Measurements from ENCODE around the gene INPP5D. TPM values are rescaled to one million over a fixed set of nuclear protein-coding genes. Genes with fewer than 3 reads are reported as not detected.

Gene INPP5D
- total and polyA plus RNA-seq, 2 of the 8 experiments (the other 6 are each of a cell fraction or from before 2014, with no cell fraction given): 4.5 to 7.1 TPM

- no peak overlapping the region for H3K4ac ChIP-seq (replicated peaks; ENCODE audit: insufficient read length, low read depth, low read length)
- no peaks in the 10 kb centered on the region for H3K79me1 ChIP-seq (ENCODE audit: low read depth, low read length)
- H3K27me3 ChIP-seq (replicated peaks in 1 of 4; ENCODE audit: control insufficient read depth in 3 of 4, extremely low read depth in 1 of 4, insufficient read depth in 3 of 4, low read length in 3 of 4): no peaks in the 10 kb centered on the region; a peak in 1 of 7 replicates
- no peak overlapping the region for H2BK20ac ChIP-seq (ENCODE audit: low read length)
- H4K91ac ChIP-seq (replicated peaks; ENCODE audit: insufficient read length, low read length): no peak overlapping the region
- no peak overlapping the region for H2BK15ac ChIP-seq (ENCODE audit: low read length)
- H3K9ac ChIP-seq (replicated peaks in 1 of 4; ENCODE audit: extremely low read depth in 1 of 4, low read depth in 3 of 4, low read length in 3 of 4): no peak overlapping the region
- H2BK120ac ChIP-seq (replicated peaks; ENCODE audit: low read depth, low read length): no peak overlapping the region
- no peaks in the 10 kb centered on the region for H3K79me2 ChIP-seq (ENCODE audit: control insufficient read depth in 1 of 2, insufficient read depth in 2 of 2, low read length in 2 of 2)
- no peak overlapping the region for H4K5ac ChIP-seq (ENCODE audit: insufficient read length, low read depth, low read length)
- no peaks in the 10 kb centered on the region for H3K36me3 ChIP-seq (ENCODE audit: control insufficient read depth in 2 of 4, insufficient read depth in 4 of 4, low read length in 3 of 4)
- 84% methylated on average over 10 of the region's 10 CpGs; no CpG with 5 or more reads in 1 of the 2 experiments for WGBS, 2 experiments (ENCODE audit: extremely low coverage in 1 of 2, insufficient coverage in 1 of 2, insufficient read length in 1 of 2, insufficient replicate concordance in 2 of 2, low coverage in 1 of 2, low lambda C conversion rate in 2 of 2, missing lambda C conversion rate in 1 of 2)
- no peak overlapping the region for H3K14ac ChIP-seq (ENCODE audit: insufficient read length)
- no peak for DNase-seq (ENCODE audit: low read depth in 1 of 2, low spot score in 2 of 2)
- TF ChIP-seq NRF1 (IDR thresholded peaks at IDR 0.05; ENCODE audit: low read depth, low read length) (no peak), CBX8 (IDR thresholded peaks at IDR 0.05; ENCODE audit: borderline replicate concordance, low read depth, low read length) (no peak), CHD1 (IDR thresholded peaks at IDR 0.05; ENCODE audit: low read depth, low read length) (no peak), KDM1A (IDR thresholded peaks at IDR 0.05; ENCODE audit: borderline replicate concordance, low read length) (no peak)
- no peaks in the 10 kb centered on the region for H4K20me1 ChIP-seq (replicated peaks in 1 of 2; ENCODE audit: control insufficient read depth in 1 of 2, insufficient read depth in 2 of 2, low read length in 2 of 2)
- no peak overlapping the region for H3K4me3 ChIP-seq (ENCODE audit: extremely low read depth in 1 of 4, insufficient read depth in 2 of 4, low read depth in 3 of 4, low read length in 4 of 4)
- no peak overlapping the region for H3K23ac ChIP-seq (ENCODE audit: insufficient read length)
- H3K9me3 ChIP-seq (ENCODE audit: insufficient read depth in 2 of 2, low read depth in 1 of 2, low read length in 1 of 2): no peaks in the 10 kb centered on the region
- FAIRE-seq: no peak
- H3K27ac ChIP-seq (ENCODE audit: low read depth, low read length): no peak overlapping the region
- POLR2A ChIA-PET (ENCODE audit: partially characterized antibody): interaction anchor here (1.2 to 1.4 kb wide), 3 partner anchors 9 to 22 kb away, joined by 3 to 7 read pairs (median 3); no protein-coding TSS in a partner anchor
- H2BK12ac ChIP-seq (ENCODE audit: low read depth, low read length): no peak overlapping the region
- no peak overlapping the region for H3K56ac ChIP-seq (replicated peaks; ENCODE audit: insufficient read length, low read depth, low read length)
- peaks cover 0 to 10% (median 4%) of the 10 kb centered on the region in 4 experiments; a peak in 4 of 7 replicates for H3K4me1 ChIP-seq (replicated peaks in 1 of 4; ENCODE audit: control insufficient read depth in 3 of 4, insufficient read depth in 4 of 4, low read length in 3 of 4)
- no peak overlapping the region for H3K4me2 ChIP-seq (ENCODE audit: insufficient read depth in 1 of 2, low read depth in 2 of 2, low read length in 2 of 2)
- H2AK5ac ChIP-seq (ENCODE audit: low read depth, low read length): no peak overlapping the region
- no peak overlapping the region for H2AFZ ChIP-seq (ENCODE audit: low read length)
- no peak overlapping the region for H2BK5ac ChIP-seq (ENCODE audit: low read depth, low read length)
- H4K8ac ChIP-seq (ENCODE audit: extremely low read depth, insufficient read depth, low read length): no peak overlapping the region; the same call in 1 of the 2 replicates
- CTCF ChIA-PET (ENCODE audit: partially characterized antibody): interaction anchor here (0.7 to 4.6 kb wide), 31 partner anchors 9 to 917 kb away, joined by 3 to 32 read pairs (median 4); no protein-coding TSS in a partner anchor
- H3K23me2 ChIP-seq (ENCODE audit: low read depth, low read length): no peaks in the 10 kb centered on the region
- no peak overlapping the region for H3K18ac ChIP-seq (ENCODE audit: extremely low read depth, low read length)
These were observed 943 bp downstream of the INPP5D start for GRCh38 chr2:233060980-233061590.

Data from H1 (cell line).